ENCODE results near the gene ZMYM4.

GRCh38 chr1:35231287-35231686 lies 37.2 kb upstream of the ZMYM4 start:
- TF ChIP-seq CTCF (IDR thresholded peaks at IDR 0.05; ENCODE audit: poor library complexity, severe bottlenecking) (no peak), RAD21 (conservative IDR thresholded peaks at IDR 0.05) (no peak), POLR2AphosphoS5 (IDR thresholded peaks at IDR 0.05) (no peak), MXI1 (conservative IDR thresholded peaks at IDR 0.05; ENCODE audit: poor library complexity, severe bottlenecking) (no peak), EP300 (conservative IDR thresholded peaks at IDR 0.05; ENCODE audit: poor library complexity, severe bottlenecking) (no peak), TAF1 (IDR thresholded peaks at IDR 0.05; ENCODE audit: low read depth) (no peak), SMC3 (conservative IDR thresholded peaks at IDR 0.05; ENCODE audit: poor library complexity) (no peak), EZH2 (IDR thresholded peaks at IDR 0.05; ENCODE audit: borderline replicate concordance, insufficient read depth, low read length, poor library complexity, severe bottlenecking) (no peak), REST (IDR thresholded peaks at IDR 0.05; ENCODE audit: borderline replicate concordance) (no peak)

Data from neural cell (in vitro differentiated cells).